Stimulated activated naive CD8-positive, alpha-beta T cell treated with anti-CD3 and anti-CD28 coated beads, Interleukin-15, Interleukin-2, amounts not matched to agents 100 ng/mL and 50 ng/mL, for 24 hours (primary cell): Measurements from ENCODE around the gene RHBDL1.

Experiments used
- H3K27ac Mint-ChIP-seq: one replicate; pipeline ENCODE4 v1.8.0; 2021; ENCODE audit warnings: mild to moderate bottlenecking, mixed read lengths
- H3K27me3 Mint-ChIP-seq: one replicate; pipeline ENCODE4 v1.8.0; 2021; ENCODE audit warnings: mixed read lengths
- H3K36me3 Mint-ChIP-seq: one replicate; pipeline ENCODE4 v1.8.0; 2021; ENCODE audit warnings: low read depth, mixed read lengths
- H3K4me1 Mint-ChIP-seq: one replicate; pipeline ENCODE4 v1.8.0; 2021; ENCODE audit warnings: low read depth, mixed read lengths
- H3K4me3 Mint-ChIP-seq: one replicate; pipeline ENCODE4 v1.8.0; 2021; ENCODE audit warnings: mild to moderate bottlenecking, mixed read lengths
- H3K9me3 Mint-ChIP-seq: one replicate; pipeline ENCODE4 v1.8.0; 2021; ENCODE audit warnings: mixed read lengths

RHBDL1 gene

DNA sequence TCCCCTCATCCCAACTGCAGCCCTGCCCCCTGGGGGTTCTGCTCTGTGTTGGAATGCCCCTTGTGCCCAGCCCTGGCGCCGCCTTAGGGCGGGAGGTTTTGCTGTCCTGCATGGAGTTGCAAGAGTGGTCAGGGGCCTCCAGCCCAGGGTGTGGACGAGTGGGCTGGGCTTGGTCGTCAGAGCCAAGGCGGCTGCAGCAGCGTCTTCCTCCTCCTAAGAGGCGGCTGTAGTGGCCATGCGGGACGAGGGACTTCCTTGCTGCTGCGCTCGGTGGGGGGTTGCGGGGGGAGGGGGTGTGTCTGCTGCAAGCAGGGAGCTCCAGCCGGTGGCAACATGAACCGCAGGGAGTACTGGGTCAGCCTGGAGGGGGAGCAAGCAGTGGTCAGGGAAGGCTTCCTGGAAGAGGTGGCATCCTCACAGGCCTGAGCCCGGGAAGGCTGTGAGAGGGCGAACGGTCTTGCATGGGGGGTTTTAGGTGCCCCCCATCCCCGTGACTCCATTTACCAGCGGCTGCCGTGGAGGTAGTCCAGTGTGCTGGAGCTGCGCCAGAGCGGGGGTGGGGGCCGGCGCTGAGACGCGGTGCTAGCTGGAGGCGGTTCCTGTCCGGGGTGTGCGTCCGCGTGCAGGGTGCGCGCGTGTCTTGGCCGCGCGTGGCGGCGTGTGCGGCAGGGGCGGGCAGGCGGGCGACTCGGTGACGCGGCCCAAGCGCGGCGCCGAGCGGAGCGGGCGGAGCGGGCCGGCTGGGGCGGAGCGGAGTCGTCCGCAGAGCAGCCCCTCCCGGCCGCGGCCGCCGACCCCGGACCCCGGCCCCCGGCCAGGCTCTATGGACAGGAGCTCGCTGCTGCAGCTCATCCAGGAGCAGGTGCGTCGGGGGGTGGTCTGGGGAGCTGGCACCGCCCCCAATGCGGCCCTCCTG is at the start of gene RHBDL1:
TSS of gene RHBDL1 (plus strand) at position 704 of the 916 bp plus-strand sequence. CDS start at position 824, 120 bp downstream.
- H3K4me3 Mint-ChIP-seq, result no peak within 1 kb of the TSS
- H3K4me1 Mint-ChIP-seq, result peaks cover 8% of the 10 kb centered on the region
- H3K36me3 Mint-ChIP-seq, result peaks cover 11% of the 10 kb centered on the region
- no peaks in the 10 kb centered on the region for H3K27me3 Mint-ChIP-seq
- no peak within 1 kb of the TSS for H3K27ac Mint-ChIP-seq
- no peaks in the 10 kb centered on the region for H3K9me3 Mint-ChIP-seq

DNA sequence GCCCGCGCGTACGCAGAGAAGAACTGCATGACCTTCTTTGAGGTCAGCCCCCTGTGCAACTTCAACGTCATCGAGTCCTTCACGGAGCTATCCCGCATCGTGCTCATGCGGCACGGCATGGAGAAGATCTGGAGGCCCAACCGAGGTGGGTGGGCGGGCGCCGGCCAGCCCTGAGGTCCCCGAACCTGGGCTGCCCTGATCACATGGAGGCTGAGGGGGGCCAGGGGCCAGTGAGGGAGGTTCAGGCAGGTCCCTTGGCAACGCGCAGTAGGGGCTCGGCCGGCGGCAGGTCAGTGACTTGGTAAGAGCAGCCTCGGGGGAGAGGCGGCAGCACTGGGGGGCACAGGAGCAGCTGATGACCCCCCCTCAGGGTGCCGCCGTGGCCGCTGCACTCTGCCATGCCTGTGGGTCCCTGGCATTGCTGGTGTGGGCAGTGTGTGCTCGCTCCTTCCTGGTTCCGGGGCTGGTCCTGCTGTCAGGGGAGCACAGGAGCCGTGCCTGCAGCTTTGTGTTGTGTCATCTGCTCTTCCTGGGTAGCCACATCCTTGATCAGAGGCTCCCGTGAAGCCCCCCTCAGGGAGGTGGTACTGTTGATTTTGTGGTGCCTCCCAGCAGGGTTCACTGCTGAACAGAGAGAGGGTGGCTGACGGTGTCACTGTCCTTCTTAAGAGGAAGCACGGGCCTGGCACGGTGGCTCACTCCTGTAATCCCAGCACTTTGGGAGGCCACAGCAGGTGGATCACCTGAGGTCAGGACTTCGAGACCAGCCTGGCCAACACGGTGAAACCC is 49.3 kb upstream of the RHBDL1 start:
- Mint-ChIP-seq H3K27me3 (no peaks in the 10 kb centered on the region), H3K36me3 (no peaks in the 10 kb centered on the region), H3K27ac (no peak overlapping the region), H3K9me3 (no peaks in the 10 kb centered on the region), H3K4me3 (no peak overlapping the region), H3K4me1 (no peaks in the 10 kb centered on the region)

DNA sequence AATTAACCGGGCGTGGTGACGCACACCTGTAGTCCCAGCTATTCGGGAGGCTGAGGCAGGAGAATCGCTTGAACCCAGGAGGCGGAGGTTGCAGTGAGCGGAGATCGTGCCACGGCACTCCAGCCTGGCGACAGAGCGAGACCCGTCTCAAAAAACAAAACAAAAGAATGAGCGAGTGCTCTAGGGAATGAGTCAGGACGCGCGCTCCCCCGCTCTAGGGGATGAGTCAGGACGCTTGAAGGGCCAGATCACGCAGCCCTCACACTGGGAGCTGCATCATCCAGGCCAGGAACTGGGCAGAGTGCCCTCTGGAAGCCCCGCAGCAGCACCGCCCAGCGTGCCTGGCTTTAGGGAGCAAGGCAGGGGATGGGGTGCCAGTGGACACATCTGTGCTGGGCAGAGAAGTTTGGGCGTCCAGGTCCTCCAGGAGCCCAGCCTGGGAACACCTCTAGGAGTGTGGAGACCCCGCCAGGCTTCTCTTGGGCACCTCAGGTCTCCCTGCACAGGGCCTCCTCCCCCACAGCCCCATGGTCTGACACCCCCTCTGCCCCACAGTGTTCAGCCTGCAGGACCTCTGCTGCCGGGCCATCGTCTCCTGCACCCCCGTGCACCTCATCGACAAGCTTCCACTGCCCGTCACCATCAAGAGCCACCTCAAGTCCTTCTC is 48.6 kb upstream of the RHBDL1 start:
- H3K36me3 Mint-ChIP-seq, result no peaks in the 10 kb centered on the region
- H3K4me1 Mint-ChIP-seq, result no peaks in the 10 kb centered on the region
- no peak overlapping the region for H3K4me3 Mint-ChIP-seq
- no peaks in the 10 kb centered on the region for H3K9me3 Mint-ChIP-seq
- no peaks in the 10 kb centered on the region for H3K27me3 Mint-ChIP-seq
- no peak overlapping the region for H3K27ac Mint-ChIP-seq

DNA sequence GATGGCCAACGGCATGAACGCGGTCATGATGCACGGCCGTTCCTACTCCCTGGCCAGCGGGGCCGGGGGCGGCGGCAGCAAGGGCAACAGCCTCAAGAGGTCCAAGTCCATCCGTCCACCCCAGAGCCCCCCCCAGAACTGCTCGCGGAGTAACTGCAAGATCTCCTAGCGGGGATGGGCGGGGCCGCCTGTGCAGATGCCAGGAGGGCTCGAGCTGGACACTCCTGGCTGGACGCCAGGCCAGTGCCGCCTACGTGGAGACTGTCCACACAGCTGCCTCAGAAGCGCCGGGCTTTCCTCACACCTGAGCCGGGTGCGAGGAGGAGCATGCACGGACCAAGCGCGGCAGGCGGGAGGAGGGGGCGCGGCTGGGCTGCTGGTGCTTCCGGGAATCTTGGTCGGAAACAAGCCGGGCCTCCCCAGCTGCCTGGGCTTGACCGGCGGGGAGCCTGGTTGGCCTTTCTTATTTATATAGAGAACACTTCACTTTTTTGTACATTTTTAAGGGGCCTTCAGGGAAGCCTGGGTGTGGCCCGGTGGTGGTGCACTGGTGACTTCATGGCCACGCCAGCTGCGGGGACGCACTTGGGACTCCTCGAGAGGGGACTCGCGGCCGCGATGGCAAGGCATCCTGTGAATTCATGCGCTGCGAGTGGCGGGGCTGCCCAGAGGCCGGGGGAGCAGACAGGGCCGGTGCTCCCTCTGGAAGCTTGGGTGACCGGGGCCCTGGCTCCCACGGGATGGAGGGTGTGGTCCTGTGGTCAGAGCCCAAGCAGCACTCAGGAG is 47.8 kb upstream of the RHBDL1 start:
- Mint-ChIP-seq H3K27ac (no peak overlapping the region), H3K27me3 (no peaks in the 10 kb centered on the region), H3K4me1 (no peaks in the 10 kb centered on the region), H3K4me3 (no peak overlapping the region), H3K9me3 (no peaks in the 10 kb centered on the region), H3K36me3 (no peaks in the 10 kb centered on the region)

DNA sequence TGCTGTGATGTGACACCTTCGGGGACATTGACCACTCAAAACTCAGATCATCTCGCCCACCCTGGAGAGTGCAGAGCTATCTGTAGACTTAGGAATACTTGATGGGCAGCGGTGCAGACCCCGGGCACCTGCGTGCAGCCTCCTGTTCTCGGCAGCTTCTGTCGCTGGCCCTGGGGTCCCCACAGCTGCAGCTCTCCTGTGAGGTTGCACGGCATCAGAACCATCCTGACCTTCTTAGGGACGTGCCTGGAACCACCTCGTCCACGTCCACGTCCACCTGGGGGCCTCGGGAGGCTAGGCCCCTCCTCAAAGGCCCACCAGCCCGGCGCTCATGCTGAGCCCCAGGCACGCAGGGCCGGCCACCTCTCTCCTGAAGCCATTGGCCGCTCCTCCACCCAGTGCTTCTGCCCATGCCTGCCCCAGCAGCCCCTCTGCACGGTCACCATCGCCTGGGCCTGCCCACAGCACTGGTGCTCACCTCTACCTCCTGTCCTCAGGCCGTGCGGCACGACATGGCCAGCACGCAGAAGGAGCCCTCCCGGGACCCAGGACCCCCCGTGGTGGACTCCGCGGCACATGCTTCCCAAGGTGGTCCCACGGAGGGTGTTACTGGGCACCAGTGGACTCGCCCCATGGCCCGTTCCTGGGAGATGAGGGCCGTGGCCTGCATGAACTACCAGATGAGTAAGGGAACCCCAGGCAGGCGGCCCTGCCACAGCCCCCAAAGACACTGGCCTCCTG is 47.0 kb upstream of the RHBDL1 start:
- Mint-ChIP-seq H3K4me3 (no peak overlapping the region), H3K9me3 (no peaks in the 10 kb centered on the region), H3K27ac (no peak overlapping the region), H3K27me3 (no peaks in the 10 kb centered on the region), H3K36me3 (no peaks in the 10 kb centered on the region), H3K4me1 (no peaks in the 10 kb centered on the region)

DNA sequence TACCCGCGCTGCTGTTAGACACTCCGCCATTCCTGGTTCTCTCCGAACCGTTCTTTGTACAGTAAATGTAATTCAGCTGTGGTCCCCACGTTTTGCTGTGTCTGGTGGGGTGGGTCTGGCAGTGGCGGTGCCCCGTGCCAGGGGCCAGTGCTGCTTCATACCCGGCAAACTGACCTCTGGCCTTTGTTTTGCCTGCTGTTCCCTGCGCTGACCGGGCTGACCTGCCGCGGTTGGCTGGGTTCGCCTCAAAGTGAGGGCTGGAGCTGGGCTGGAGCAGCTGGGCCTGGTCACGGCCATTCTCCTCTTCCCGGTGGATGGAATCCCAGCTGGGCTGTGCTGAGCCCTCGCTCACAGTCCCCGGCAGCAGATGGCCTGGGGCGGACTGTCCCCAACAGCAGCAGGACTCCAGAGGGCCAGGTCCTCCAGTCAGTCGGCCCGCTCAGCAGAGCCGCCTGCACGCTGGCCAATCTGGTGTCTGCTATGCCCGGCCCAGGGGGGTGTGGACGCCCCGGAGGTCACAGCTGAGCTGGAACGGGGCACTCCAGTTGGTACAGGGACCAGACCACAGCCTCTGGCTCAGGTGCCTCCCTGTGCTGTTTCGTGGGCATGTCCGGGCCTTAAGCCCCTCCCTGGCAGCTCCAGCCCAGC is 46.2 kb upstream of the RHBDL1 start:
- Mint-ChIP-seq H3K4me3 (no peak overlapping the region), H3K36me3 (no peaks in the 10 kb centered on the region), H3K27ac (no peak overlapping the region), H3K9me3 (no peaks in the 10 kb centered on the region), H3K27me3 (no peaks in the 10 kb centered on the region), H3K4me1 (no peaks in the 10 kb centered on the region)

DNA sequence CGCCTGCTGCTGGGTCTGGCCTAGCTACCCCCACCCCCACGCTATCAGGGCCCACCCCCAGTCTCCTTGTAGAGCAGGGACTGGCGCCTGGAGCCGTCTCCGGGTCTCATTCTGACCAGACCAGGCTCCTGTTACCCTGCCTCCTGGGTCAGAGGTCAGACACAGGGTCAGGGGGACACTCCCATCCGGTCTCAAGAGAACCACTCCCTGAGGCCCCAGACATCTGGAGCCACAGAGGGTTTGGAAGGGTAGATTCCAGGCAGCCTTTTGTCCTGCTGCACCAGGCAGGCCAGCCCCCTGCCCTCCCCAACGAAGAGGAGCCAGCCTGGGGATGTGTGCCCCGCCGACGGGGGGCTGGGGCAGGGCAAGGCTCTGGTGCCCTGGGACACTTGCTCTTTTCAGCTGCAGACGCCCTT is 45.6 kb upstream of the RHBDL1 start:
- no peaks in the 10 kb centered on the region for H3K27me3 Mint-ChIP-seq
- H3K9me3 Mint-ChIP-seq, result no peaks in the 10 kb centered on the region
- no peak overlapping the region for H3K4me3 Mint-ChIP-seq
- peaks cover 2% of the 10 kb centered on the region for H3K4me1 Mint-ChIP-seq
- H3K36me3 Mint-ChIP-seq, result no peaks in the 10 kb centered on the region
- H3K27ac Mint-ChIP-seq, result no peak overlapping the region

DNA sequence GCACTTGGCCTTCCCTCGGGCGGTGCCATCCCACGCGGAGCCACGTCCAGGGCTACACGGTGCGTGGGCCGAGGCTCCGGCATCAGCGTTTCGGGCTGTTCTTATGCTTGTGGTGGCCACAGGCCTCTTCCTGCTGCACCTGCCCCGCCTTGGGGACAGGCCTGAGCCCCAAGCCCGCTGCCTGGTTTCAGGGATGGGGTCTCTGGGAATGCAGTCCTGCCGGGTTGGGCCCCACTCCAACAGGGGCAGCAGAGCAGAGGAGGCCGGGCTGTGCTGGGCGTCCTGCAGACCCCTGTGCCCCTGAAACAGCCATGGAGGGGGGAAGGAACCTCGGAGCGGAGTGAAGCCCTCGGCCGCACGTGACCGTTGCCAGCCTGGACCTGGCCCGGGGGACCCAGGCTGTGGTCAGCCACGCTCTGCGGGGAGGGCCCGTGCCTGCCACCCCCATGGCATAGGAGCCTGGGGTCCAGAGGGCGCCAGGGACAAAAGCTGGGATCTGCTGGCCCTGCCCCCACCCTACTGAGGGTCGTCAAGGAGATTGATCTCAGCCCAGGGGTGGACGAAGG is 45.1 kb upstream of the RHBDL1 start:
- Mint-ChIP-seq H3K27ac (no peak overlapping the region), H3K4me1 (peaks cover 4% of the 10 kb centered on the region), H3K4me3 (no peak overlapping the region), H3K9me3 (no peaks in the 10 kb centered on the region), H3K36me3 (no peaks in the 10 kb centered on the region), H3K27me3 (no peaks in the 10 kb centered on the region)

DNA sequence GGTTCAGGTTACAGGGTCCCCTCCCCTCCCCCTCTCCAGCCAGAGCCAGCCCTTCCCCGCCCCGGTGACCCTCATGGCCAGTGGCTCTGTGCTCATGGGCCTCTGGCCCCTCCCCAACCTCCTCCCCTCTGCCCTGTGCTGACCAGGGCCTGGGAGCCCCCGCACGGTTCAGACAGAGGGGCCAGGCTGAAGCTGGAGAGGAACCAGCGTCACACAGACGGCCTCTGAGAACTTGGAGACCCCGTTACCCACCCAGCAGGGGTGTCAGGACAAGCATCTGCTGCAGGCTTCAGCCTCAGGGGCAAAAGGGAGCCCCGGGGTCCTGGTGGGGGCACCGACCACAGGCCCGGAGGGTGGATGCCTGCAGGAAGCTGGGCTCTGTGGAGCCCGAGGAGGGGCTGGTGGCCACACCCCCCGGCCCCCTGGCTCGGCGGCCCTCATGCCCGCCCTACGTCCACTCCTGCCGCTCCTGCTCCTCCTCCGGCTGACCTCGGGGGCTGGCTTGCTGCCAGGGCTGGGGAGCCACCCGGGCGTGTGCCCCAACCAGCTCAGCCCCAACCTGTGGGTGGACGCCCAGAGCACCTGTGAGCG is 44.6 kb upstream of the RHBDL1 start, which contains the start of gene WFIKKN1:
TSS of gene WFIKKN1 (plus strand) at position 171 of the 591 bp plus-strand sequence. CDS start at position 440, 269 bp downstream.
- H3K9me3 Mint-ChIP-seq, result no peaks in the 10 kb centered on the region
- no peak within 1 kb of the TSS for H3K27ac Mint-ChIP-seq
- H3K36me3 Mint-ChIP-seq, result no peaks in the 10 kb centered on the region
- peaks cover 4% of the 10 kb centered on the region for H3K4me1 Mint-ChIP-seq
- H3K27me3 Mint-ChIP-seq, result no peaks in the 10 kb centered on the region
- no peak within 1 kb of the TSS for H3K4me3 Mint-ChIP-seq

DNA sequence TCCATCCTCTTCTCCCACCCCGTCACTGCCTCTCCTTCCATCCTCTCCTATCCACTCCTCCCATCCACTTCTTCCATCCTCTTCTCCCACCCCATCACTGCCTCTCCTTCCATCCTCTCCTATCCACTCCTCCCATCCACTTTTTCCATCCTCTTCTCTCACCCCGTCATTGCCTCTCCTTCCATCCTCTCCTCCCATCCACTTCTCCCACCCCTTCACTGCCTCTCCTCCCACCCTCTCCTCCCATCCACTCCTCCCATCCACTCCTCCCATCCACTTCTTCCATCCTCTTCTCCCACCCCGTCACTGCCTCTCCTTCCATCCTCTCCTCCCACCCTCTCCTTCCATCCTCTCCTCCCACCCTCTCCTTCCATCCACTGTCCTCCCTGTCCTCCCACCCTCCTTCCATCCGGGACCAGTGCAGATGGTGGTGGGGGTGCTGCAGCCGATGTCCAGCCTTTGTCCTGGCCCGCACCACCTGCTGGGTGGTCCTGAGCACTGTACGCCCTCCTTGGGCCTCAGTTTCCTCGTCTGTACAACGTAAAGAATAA is 43.6 kb upstream of the RHBDL1 start:
- Mint-ChIP-seq H3K27me3 (no peaks in the 10 kb centered on the region), H3K9me3 (no peaks in the 10 kb centered on the region), H3K27ac (no peak overlapping the region), H3K36me3 (peaks cover 3% of the 10 kb centered on the region), H3K4me3 (no peak overlapping the region), H3K4me1 (peaks cover 10% of the 10 kb centered on the region)

DNA sequence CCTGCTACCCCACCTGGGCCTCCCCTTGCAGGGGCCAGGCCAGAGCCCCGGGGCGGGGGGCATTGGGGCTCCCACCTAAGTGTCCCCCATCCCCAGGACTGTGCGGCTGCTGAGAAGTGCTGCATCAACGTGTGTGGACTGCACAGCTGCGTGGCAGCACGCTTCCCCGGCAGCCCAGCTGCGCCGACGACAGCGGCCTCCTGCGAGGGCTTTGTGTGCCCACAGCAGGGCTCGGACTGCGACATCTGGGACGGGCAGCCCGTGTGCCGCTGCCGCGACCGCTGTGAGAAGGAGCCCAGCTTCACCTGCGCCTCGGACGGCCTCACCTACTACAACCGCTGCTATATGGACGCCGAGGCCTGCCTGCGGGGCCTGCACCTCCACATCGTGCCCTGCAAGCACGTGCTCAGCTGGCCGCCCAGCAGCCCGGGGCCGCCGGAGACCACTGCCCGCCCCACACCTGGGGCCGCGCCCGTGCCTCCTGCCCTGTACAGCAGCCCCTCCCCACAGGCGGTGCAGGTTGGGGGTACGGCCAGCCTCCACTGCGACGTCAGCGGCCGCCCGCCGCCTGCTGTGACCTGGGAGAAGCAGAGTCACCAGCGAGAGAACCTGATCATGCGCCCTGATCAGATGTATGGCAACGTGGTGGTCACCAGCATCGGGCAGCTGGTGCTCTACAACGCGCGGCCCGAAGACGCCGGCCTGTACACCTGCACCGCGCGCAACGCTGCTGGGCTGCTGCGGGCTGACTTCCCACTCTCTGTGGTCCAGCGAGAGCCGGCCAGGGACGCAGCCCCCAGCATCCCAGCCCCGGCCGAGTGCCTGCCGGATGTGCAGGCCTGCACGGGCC is 42.8 kb upstream of the RHBDL1 start:
- no peak overlapping the region for H3K4me3 Mint-ChIP-seq
- no peaks in the 10 kb centered on the region for H3K9me3 Mint-ChIP-seq
- no peak overlapping the region for H3K27ac Mint-ChIP-seq
- peaks cover 10% of the 10 kb centered on the region for H3K4me1 Mint-ChIP-seq
- H3K27me3 Mint-ChIP-seq, result no peaks in the 10 kb centered on the region
- H3K36me3 Mint-ChIP-seq, result peaks cover 3% of the 10 kb centered on the region
